K562 (cell line): ENCODE data around the gene FN3KRP.

Source experiments
- CBFB ChIP-seq: sonication (generic); formaldehyde crosslinking; IDR thresholded peaks from 2 replicates; pipeline ENCODE4 v1.4.0; 2020; ENCODE audit warnings: mild to moderate bottlenecking, missing genetic modification reagents
- CBX2 ChIP-seq: fragments of 200-600 bp; sonication (generic); IDR thresholded peaks from one replicate; pipeline ENCODE4 v1.6.1; 2012; ENCODE audit warnings: mild to moderate bottlenecking, low read length, inconsistent platforms; ENCODE audit not compliant: insufficient read depth, poor library complexity, severe bottlenecking
- CTCF ChIP-seq, 3 experiments: IDR thresholded peaks in 2 of 3; conservative IDR thresholded peaks in 1 of 3; 2 replicates each; pipeline ENCODE4 v1.5.1; 2011 to 2012; ENCODE audit warnings: low read length in 3 of 3, mild to moderate bottlenecking in 3 of 3, control low read depth in 2 of 3, improper control_type of control experiment in 1 of 3, inconsistent platforms in 1 of 3, low read depth in 1 of 3, mixed read lengths in 1 of 3, moderate library complexity in 1 of 3; ENCODE audit not compliant: insufficient read depth in 2 of 3
- FOXA1 ChIP-seq: fragments of 450-650 bp; IDR thresholded peaks from 2 replicates; pipeline ENCODE4 v1.6.1; 2016; ENCODE audit warnings: mild to moderate bottlenecking, borderline replicate concordance
- MYBL2 ChIP-seq, 2 experiments: fragments of 450-650 bp in 1 of 2; sonication (generic) in 1 of 2; formaldehyde crosslinking in 1 of 2; IDR thresholded peaks; 2 replicates each; pipeline versions ENCODE4 v1.6.1 to v1.8.1; 2017 to 2022; ENCODE audit warnings: borderline replicate concordance in 1 of 2, inconsistent platforms in 1 of 2, low read depth in 1 of 2, mild to moderate bottlenecking in 1 of 2, missing genetic modification reagents in 1 of 2, moderate library complexity in 1 of 2
- POLR2A ChIP-seq: fragments of 450-650 bp; conservative IDR thresholded peaks from 2 replicates; pipeline ENCODE4 v1.6.1; 2016
- ZBTB17 ChIP-seq: fragments of 450-650 bp; formaldehyde crosslinking; IDR thresholded peaks from 2 replicates; pipeline ENCODE4 v1.4.0; 2020; ENCODE audit warnings: mild to moderate bottlenecking
- ZBTB34 ChIP-seq: fragments of 250-450 bp; sonication (Bioruptor Pico); IDR thresholded peaks from 2 replicates; pipeline ENCODE4 v1.8.0; 2021; ENCODE audit warnings: mild to moderate bottlenecking, moderate library complexity
- ZFPM2 ChIP-seq: fragments of 250-450 bp; sonication (Bioruptor Pico); IDR thresholded peaks from 2 replicates; pipeline ENCODE4 v1.5.1; 2022; ENCODE audit warnings: mild to moderate bottlenecking
- ZNF436 ChIP-seq: fragments of 250-450, 450-650 bp; sonication (Bioruptor Pico); formaldehyde crosslinking; IDR thresholded peaks from 2 replicates; pipeline ENCODE4 v1.7.0; 2020; ENCODE audit warnings: mild to moderate bottlenecking
- TF ChIP-seq, protein P1 (sequence below): fragments of 450-650 bp; IDR thresholded peaks from 2 replicates; pipeline ENCODE4 v1.6.1; 2018; ENCODE audit warnings: mild to moderate bottlenecking, low read depth; ENCODE audit not compliant: partially characterized antibody

DNA sequence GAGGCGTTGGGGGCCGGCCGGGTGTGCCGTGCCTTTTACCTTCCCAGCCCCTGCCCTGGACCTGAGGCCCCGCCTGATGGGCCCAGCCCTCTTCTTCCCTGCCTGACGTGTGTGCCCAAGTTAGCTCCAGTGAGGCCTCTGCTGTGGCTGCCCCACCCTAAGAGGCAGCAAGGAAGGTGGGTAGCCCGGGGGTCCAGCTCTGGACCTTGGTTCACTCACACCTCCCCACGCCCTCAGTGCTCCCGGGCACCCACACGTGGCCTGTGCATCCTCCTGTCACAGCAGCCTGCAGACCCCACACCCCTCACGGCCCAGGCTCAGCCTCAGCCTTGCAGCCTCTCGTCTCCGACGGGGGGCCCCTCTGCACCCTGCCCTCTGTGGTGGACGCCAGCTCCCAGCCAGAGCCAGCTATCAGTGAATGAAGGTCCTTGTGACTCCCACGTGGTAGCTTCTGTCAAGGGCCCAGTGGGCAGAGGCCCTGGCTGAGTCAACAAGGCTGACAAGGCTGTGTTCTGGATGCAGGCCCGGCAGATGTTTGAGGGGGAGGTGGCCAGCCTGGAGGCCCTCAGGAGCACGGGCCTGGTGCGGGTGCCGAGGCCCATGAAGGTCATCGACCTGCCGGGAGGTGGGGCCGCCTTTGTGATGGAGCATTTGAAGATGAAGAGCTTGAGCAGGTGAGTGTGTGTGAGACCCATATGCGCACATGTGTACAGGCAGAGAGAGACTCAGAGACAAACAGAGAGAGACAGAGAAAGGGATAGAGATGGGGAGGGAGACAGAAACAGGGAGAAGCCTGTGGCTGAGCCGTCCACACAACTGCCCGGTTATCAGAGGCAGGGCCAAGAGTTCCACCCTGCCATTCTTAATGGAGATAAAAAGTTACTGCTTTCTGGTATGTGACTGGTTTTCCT lies 21.7 kb downstream of the FN3KRP start:
- TF ChIP-seq ZBTB34 = no peak
- no peak for TF ChIP-seq CBFB (CRISPR knock-in tag)
- no peak for TF ChIP-seq ZBTB17 (CRISPR knock-in tag)
- no peak for TF ChIP-seq POLR2A
- TF ChIP-seq ZNF436 = no peak
- TF ChIP-seq, protein P1, sequence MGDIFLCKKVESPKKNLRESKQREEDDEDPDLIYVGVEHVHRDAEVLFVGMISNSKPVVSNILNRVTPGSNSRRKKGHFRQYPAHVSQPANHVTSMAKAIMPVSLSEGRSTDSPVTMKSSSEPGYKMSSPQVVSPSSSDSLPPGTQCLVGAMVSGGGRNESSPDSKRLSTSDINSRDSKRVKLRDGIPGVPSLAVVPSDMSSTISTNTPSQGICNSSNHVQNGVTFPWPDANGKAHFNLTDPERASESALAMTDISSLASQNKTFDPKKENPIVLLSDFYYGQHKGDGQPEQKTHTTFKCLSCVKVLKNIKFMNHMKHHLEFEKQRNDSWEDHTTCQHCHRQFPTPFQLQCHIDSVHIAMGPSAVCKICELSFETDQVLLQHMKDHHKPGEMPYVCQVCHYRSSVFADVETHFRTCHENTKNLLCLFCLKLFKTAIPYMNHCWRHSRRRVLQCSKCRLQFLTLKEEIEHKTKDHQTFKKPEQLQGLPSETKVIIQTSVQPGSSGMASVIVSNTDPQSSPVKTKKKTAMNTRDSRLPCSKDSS = no peak
- no peak for TF ChIP-seq ZFPM2
- TF ChIP-seq FOXA1 = no peak
- TF ChIP-seq MYBL2 (IDR thresholded peaks at IDR 0.05; ENCODE audit: low read depth) = no peak
- TF ChIP-seq MYBL2 (CRISPR knock-in tag; IDR thresholded peaks at IDR 0.05; ENCODE audit: borderline replicate concordance) = no peak
- TF ChIP-seq CTCF (IDR thresholded peaks at IDR 0.05 in 2 of 3, conservative IDR thresholded peaks at IDR 0.05 in 1 of 3; ENCODE audit: insufficient read depth in 2 of 3, low read depth in 1 of 3, low read length in 3 of 3) = no peak
- no peak for TF ChIP-seq CBX2
